ENCODE measurements around the gene RNF223. TPM values are rescaled to one million over a fixed set of nuclear protein-coding genes. Genes with fewer than 3 reads are reported as not detected.

The RNF223 gene
- total RNA-seq, 1 donor from 2014 or later, result not detected

DNA sequence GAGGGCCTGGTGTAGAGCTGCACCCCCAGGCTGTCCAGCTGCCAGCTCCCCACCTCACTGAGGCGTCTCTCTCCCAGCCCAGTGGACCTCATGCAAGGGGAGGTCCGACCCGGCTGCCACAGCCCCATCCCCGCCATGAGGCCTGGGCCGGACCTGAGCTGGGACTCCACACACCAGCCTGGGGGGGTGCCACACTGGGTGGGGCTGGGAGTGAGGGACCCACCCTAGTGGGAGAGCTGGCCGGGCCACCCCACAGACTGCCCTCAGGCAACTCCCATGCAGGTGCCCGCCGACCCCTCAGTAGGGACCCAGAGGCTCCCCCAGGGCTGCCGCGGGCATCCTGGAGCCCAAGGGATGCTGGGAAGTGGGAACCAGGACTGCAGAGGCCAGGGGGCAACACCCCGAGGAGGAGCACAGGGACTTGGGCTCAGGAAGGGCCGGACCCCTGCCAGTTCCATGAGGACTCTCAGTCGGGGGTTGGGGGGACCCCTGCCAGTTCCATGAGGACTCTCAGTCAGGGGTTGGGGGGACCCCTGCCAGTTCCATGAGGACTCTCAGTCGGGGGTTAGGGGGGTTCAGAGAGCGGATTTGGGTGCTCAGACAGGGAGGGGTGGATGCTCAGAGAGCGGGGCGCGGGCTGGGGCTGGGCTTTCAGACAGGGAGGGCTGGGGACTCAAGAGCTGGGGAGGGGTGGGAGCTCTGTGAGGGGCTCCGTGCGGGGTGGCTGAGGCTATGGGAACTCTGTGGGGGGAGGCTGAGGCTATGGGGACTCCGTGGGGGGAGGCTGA is 1.2 kb upstream of the RNF223 start:
- DNase-seq (ENCODE audit: low spot score), result peak; percentile 92
- no peak overlapping the region for H3K4me3 Mint-ChIP-seq (ENCODE audit: unreplicated experiment)
- H3K27ac Mint-ChIP-seq (ENCODE audit: unreplicated experiment), result no peak overlapping the region
- peaks cover 8% of the 10 kb centered on the region for H3K4me1 Mint-ChIP-seq (ENCODE audit: low read depth)
- H3K36me3 Mint-ChIP-seq (ENCODE audit: low read depth), result no peaks in the 10 kb centered on the region
- TF ChIP-seq, protein P1, sequence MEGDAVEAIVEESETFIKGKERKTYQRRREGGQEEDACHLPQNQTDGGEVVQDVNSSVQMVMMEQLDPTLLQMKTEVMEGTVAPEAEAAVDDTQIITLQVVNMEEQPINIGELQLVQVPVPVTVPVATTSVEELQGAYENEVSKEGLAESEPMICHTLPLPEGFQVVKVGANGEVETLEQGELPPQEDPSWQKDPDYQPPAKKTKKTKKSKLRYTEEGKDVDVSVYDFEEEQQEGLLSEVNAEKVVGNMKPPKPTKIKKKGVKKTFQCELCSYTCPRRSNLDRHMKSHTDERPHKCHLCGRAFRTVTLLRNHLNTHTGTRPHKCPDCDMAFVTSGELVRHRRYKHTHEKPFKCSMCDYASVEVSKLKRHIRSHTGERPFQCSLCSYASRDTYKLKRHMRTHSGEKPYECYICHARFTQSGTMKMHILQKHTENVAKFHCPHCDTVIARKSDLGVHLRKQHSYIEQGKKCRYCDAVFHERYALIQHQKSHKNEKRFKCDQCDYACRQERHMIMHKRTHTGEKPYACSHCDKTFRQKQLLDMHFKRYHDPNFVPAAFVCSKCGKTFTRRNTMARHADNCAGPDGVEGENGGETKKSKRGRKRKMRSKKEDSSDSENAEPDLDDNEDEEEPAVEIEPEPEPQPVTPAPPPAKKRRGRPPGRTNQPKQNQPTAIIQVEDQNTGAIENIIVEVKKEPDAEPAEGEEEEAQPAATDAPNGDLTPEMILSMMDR (IDR thresholded peaks at IDR 0.05), result no peak
- no peaks in the 10 kb centered on the region for H3K9me3 Mint-ChIP-seq (ENCODE audit: low read depth)
- no peaks in the 10 kb centered on the region for H3K27me3 Mint-ChIP-seq (ENCODE audit: low read depth)

DNA sequence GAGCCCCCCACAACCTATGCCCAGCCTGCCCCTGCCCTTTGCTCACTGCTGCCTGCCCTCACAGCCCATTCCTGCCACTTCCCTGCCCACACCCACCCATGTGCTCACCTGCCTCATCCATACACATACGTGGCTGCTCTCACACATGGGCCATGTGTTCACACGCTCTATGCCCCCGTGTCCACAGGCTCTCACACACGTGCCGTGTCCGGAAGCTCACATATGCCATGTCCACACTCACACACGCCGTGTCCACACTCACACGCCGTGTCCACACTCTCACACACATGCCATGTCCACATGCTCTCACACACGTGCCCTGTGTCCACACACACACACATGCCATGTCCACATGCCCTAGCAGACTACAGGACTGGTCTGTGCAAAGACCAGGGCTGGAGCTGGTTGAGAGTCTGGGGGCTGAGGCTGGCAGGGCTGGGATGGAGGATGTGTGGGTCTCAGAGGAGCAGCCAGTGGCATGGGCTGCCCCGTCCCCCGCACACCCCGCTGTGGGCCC is 583 bp upstream of the RNF223 start:
- H3K27me3 Mint-ChIP-seq (ENCODE audit: low read depth), result no peaks in the 10 kb centered on the region
- H3K36me3 Mint-ChIP-seq (ENCODE audit: low read depth), result no peaks in the 10 kb centered on the region
- H3K4me1 Mint-ChIP-seq (ENCODE audit: low read depth), result peaks cover 8% of the 10 kb centered on the region
- H3K27ac Mint-ChIP-seq (ENCODE audit: unreplicated experiment), result no peak overlapping the region
- TF ChIP-seq, protein P1 (IDR thresholded peaks at IDR 0.05), result no peak
- H3K9me3 Mint-ChIP-seq (ENCODE audit: low read depth), result no peaks in the 10 kb centered on the region
- peak; percentile 82 for DNase-seq (ENCODE audit: low spot score)
- no peak overlapping the region for H3K4me3 Mint-ChIP-seq (ENCODE audit: unreplicated experiment)

DNA sequence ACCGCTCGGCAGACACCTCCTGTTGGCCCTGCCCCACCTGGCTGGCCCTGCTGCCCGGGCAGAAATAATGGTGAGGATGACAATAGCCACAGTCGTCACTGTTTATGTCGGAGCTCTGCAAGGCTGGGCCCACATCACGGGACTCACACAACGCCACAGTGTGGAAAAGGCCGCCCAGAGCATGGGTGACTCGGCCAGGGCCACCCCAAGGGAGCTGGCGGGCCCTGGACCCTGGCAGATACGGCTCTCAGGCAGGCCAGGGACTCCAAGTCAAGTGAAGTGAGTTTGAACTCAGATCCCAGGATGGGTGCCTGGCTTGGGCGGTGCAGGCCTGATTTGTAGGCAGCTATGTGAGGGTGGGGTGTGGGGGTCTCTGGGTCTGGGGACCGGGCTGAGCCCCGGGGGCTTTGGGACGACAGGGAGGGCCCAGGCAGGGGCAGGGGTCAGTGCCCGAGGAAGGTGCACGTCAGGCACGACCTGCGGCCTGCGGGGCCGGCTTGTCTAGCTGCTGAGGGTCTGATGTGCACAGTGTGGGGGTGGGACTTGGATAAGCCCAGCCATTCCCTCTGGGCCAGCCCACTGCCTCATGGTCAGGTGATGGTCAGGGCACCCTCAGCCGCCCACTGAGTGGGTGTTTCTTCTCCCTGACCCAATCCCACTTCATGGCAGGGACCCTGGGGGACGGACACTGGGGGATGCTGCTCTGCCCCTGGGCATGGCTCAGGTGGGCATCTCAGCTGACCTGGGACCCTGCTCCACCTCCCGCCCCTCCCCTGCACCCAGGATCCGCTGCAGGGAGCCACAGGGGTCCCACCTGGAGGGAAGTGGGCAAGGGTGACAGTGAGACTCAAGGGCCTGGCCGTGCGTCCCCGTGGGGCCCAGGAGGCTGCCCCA is 1.0 kb downstream of the RNF223 start:
- no peaks in the 10 kb centered on the region for H3K27me3 Mint-ChIP-seq (ENCODE audit: low read depth)
- H3K27ac Mint-ChIP-seq (ENCODE audit: unreplicated experiment), result no peak overlapping the region
- no peaks in the 10 kb centered on the region for H3K9me3 Mint-ChIP-seq (ENCODE audit: low read depth)
- peak; percentile 84 for DNase-seq (ENCODE audit: low spot score)
- no peaks in the 10 kb centered on the region for H3K36me3 Mint-ChIP-seq (ENCODE audit: low read depth)
- H3K4me3 Mint-ChIP-seq (ENCODE audit: unreplicated experiment), result no peak overlapping the region
- peaks cover 4% of the 10 kb centered on the region for H3K4me1 Mint-ChIP-seq (ENCODE audit: low read depth)
- TF ChIP-seq, protein P1 (IDR thresholded peaks at IDR 0.05), result no peak

DNA sequence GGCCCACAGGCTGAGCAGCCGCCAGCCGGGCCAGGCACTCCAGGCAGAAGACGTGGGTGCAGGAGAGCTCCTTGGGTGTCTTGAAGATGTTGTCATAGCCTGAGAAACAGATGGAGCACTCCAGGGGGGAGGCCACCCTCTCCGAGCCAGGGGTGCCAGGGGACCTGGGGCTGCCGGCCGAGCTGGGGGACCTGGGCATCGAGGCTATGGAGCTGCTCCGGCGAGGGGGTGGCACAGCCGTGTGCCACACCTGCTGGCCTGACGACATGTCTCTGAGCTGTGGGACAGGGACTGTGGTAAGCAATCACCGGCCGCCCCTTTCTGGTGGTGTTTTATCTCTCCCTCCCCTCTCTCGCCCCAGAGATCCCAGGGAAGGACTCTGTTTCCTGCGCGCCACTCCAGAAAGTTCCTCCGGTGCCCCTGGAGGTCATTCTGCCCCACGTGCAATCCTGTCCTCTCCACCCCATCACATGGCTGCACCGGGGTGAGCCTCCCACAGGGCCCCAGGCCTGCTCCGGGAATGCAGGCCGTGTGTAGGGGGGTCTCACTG is 1.7 kb downstream of the RNF223 start:
- Mint-ChIP-seq H3K27me3 (ENCODE audit: low read depth) (no peaks in the 10 kb centered on the region), H3K4me3 (ENCODE audit: unreplicated experiment) (no peak overlapping the region), H3K9me3 (ENCODE audit: low read depth) (no peaks in the 10 kb centered on the region), H3K36me3 (ENCODE audit: low read depth) (no peaks in the 10 kb centered on the region), H3K27ac (ENCODE audit: unreplicated experiment) (no peak overlapping the region), H3K4me1 (ENCODE audit: low read depth) (peaks cover 4% of the 10 kb centered on the region)
- DNase-seq (ENCODE audit: low spot score), result no peak
- TF ChIP-seq, protein P1 (IDR thresholded peaks at IDR 0.05), result no peak

Measured in chondrocyte (in vitro differentiated cells).